Cardiac muscle cell (in vitro differentiated cells and primary cell): ENCODE results near the gene ZCCHC3. TPM values are rescaled to one million over a fixed set of nuclear protein-coding genes. Genes with fewer than 3 reads are reported as not detected.

Source experiments
- DNase-seq, 2 donors: peaks; one replicate each; pipeline versions ENCODE4 v3.0.0 to v3.0.0-alpha.2; 2010 to 2017; ENCODE audit warnings: low read depth in 1 of 2, low spot score in 1 of 2
- H3K27ac ChIP-seq: fragments of 200-600 bp; sonication (generic); 2 replicates; pipeline ENCODE4 v1.5.1; 2016
- H3K27me3 ChIP-seq: fragments of 200-600 bp; sonication (generic); 2 replicates; pipeline ENCODE4 v1.6.0; 2016; ENCODE audit warnings: control low read depth
- H3K36me3 ChIP-seq: fragments of 200-600 bp; sonication (generic); 2 replicates; pipeline ENCODE4 v1.5.1; 2016; ENCODE audit warnings: control low read depth
- H3K4me1 ChIP-seq: fragments of 200-600 bp; sonication (generic); 2 replicates; pipeline ENCODE4 v1.8.1; 2017; ENCODE audit warnings: low read depth, mild to moderate bottlenecking, mixed run types
- H3K4me3 ChIP-seq: fragments of 200-600 bp; sonication (generic); 2 replicates; pipeline ENCODE4 v1.5.1; 2016; ENCODE audit warnings: mild to moderate bottlenecking
- H3K9me3 ChIP-seq: fragments of 200-600 bp; sonication (generic); 2 replicates; pipeline ENCODE4 v1.5.1; 2017; ENCODE audit warnings: low read depth, mild to moderate bottlenecking, control low read depth
- polyA plus RNA-seq: library from polyadenylated mRNA; unstranded; fragments of >200 nt; fragmentation: Nextera tagmentation; extraction: Ambion mirVana; gene quantifications from 2 replicates; pipeline ENCODE4 v1.2.1, GENCODE V29; 2016
- total RNA-seq: library from RNA; depleted of rRNA; stranded (reverse); fragments of >200 nt; gene quantifications from 2 replicates; pipeline ENCODE4 v1.2.3, GENCODE V29; 2016
- TF ChIP-seq, protein P1 (sequence below): IDR thresholded peaks from 2 replicates; pipeline ENCODE4 v1.5.1; 2012; ENCODE audit warnings: low read depth, mild to moderate bottlenecking, low read length

ZCCHC3 gene
- total and polyA plus RNA-seq, 2 experiments from 2014 or later, result 43.7 to 63.8 TPM

GRCh38 chr20:270517-270916 lies 26.9 kb upstream of the ZCCHC3 start:
- no peak for DNase-seq
- Histone ChIP-seq H3K36me3 (peaks cover 4% of the 10 kb centered on the region), H3K4me3 (no peak overlapping the region), H3K4me1 (no peaks in the 10 kb centered on the region), H3K27me3 (no peaks in the 10 kb centered on the region), H3K9me3 (no peaks in the 10 kb centered on the region), H3K27ac (peak overlapping the region; percentile 28)
- TF ChIP-seq, protein P1, sequence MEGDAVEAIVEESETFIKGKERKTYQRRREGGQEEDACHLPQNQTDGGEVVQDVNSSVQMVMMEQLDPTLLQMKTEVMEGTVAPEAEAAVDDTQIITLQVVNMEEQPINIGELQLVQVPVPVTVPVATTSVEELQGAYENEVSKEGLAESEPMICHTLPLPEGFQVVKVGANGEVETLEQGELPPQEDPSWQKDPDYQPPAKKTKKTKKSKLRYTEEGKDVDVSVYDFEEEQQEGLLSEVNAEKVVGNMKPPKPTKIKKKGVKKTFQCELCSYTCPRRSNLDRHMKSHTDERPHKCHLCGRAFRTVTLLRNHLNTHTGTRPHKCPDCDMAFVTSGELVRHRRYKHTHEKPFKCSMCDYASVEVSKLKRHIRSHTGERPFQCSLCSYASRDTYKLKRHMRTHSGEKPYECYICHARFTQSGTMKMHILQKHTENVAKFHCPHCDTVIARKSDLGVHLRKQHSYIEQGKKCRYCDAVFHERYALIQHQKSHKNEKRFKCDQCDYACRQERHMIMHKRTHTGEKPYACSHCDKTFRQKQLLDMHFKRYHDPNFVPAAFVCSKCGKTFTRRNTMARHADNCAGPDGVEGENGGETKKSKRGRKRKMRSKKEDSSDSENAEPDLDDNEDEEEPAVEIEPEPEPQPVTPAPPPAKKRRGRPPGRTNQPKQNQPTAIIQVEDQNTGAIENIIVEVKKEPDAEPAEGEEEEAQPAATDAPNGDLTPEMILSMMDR, result no peak

DNA sequence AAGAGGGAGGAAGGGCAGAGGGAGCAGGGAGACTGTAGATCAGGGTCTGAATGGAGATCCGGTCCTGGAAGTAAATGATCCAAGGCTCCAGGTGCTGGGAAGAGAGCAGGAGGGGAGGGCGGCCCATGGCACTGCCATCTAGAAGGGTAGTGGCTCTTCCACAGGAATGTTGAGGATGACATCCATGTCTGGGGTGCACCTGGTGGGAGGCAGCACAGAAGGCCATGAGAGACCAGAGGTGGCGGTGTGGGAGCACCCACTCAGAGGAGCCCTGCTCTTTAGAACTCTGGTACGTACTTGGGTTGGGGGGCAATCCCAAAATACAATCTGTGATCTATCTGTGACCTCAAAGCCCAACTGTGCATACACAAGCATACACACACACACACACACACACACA lies 26.3 kb upstream of the ZCCHC3 start:
- peaks cover 7% of the 10 kb centered on the region for H3K36me3 ChIP-seq
- H3K4me3 ChIP-seq, result no peak overlapping the region
- H3K4me1 ChIP-seq, result no peaks in the 10 kb centered on the region
- H3K9me3 ChIP-seq, result no peaks in the 10 kb centered on the region
- TF ChIP-seq, protein P1, result no peak
- no peak for DNase-seq
- peak overlapping the region; percentile 30 for H3K27ac ChIP-seq
- H3K27me3 ChIP-seq, result no peaks in the 10 kb centered on the region

GRCh38 chr20:271528-271927 lies 25.8 kb upstream of the ZCCHC3 start:
- Histone ChIP-seq H3K36me3 (peaks cover 10% of the 10 kb centered on the region), H3K27ac (peak overlapping the region; percentile 30), H3K4me3 (no peak overlapping the region), H3K27me3 (no peaks in the 10 kb centered on the region), H3K9me3 (no peaks in the 10 kb centered on the region), H3K4me1 (no peaks in the 10 kb centered on the region)
- DNase-seq, result no peak
- TF ChIP-seq, protein P1, result no peak

- TF ChIP-seq, protein P1, result no peak
- H3K36me3 ChIP-seq, result peaks cover 19% of the 10 kb centered on the region
- DNase-seq, result peak in 1 of 2 donors; percentile 20
- H3K9me3 ChIP-seq, result no peaks in the 10 kb centered on the region
- H3K27me3 ChIP-seq, result no peaks in the 10 kb centered on the region
- H3K4me3 ChIP-seq, result no peak overlapping the region
- H3K4me1 ChIP-seq, result no peaks in the 10 kb centered on the region
- no peak overlapping the region for H3K27ac ChIP-seq
Observed at GRCh38 chr20:272718-273117, 24.7 kb upstream of the ZCCHC3 start.

DNA sequence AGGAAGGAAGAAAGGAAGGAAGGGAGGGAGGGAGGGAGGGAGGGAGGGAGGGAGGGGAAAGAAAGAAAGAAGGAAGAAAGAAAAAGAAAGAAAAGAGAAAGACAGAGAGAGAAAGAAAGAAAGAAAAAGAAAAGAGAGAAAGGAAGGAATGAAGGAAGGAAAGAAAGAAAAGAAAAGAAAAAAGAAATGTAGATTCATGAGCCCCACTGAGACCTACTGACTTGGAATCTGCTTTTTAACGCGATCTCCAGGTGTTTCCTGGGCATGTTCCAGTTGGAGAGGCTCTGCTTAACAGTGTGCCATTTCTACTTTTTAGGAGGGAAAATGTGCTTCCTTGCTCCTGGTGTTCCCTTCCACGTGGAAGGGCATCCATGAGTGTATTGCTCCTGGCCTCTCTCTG lies 23.5 kb upstream of the ZCCHC3 start:
- Histone ChIP-seq H3K4me1 (no peaks in the 10 kb centered on the region), H3K27ac (no peak overlapping the region), H3K9me3 (no peaks in the 10 kb centered on the region), H3K4me3 (no peak overlapping the region), H3K27me3 (no peaks in the 10 kb centered on the region), H3K36me3 (peaks cover 22% of the 10 kb centered on the region)
- no peak for DNase-seq
- TF ChIP-seq, protein P1, result no peak

- no peaks in the 10 kb centered on the region for H3K9me3 ChIP-seq
- DNase-seq, result no peak
- TF ChIP-seq, protein P1, result no peak
- H3K27me3 ChIP-seq, result no peaks in the 10 kb centered on the region
- no peak overlapping the region for H3K4me3 ChIP-seq
- H3K27ac ChIP-seq, result no peak overlapping the region
- no peaks in the 10 kb centered on the region for H3K4me1 ChIP-seq
- peaks cover 23% of the 10 kb centered on the region for H3K36me3 ChIP-seq
Observed at GRCh38 chr20:275791-276190, 21.6 kb upstream of the ZCCHC3 start.
